ENCODE results near the gene BZW2.

BZW2 gene

GRCh38 chr7:16693601-16694318, 47.8 kb downstream of the BZW2 start:
- no peak overlapping the region for H3K9ac ChIP-seq (ENCODE audit: insufficient read length)
- TF ChIP-seq POLR2AphosphoS5 (IDR thresholded peaks at IDR 0.05; ENCODE audit: borderline replicate concordance, low read depth, low read length) (no peak), EZH2 (IDR thresholded peaks at IDR 0.05) (no peak), FOXP2 (optimal IDR thresholded peaks at IDR 0.05; ENCODE audit: control extremely low read depth, extremely low read length, insufficient read depth) (no peak)
- H3K36me3 ChIP-seq (ENCODE audit: insufficient read depth, low read length), result peaks cover 75% of the 10 kb centered on the region
- no peak overlapping the region for H3K27ac ChIP-seq
- no peak overlapping the region for H3K4me3 ChIP-seq
- DNase-seq (ENCODE audit: low read depth, low spot score), result no peak
- no peaks in the 10 kb centered on the region for H3K9me3 ChIP-seq (ENCODE audit: low read depth, low read length)

- Histone ChIP-seq H3K9ac (ENCODE audit: insufficient read length) (no peak overlapping the region), H3K9me3 (ENCODE audit: low read depth, low read length) (no peaks in the 10 kb centered on the region), H3K36me3 (ENCODE audit: insufficient read depth, low read length) (peaks cover 78% of the 10 kb centered on the region), H3K4me3 (no peak overlapping the region), H3K27ac (no peak overlapping the region)
- TF ChIP-seq FOXP2 (optimal IDR thresholded peaks at IDR 0.05; ENCODE audit: control extremely low read depth, extremely low read length, insufficient read depth) (no peak), EZH2 (IDR thresholded peaks at IDR 0.05) (no peak), POLR2AphosphoS5 (IDR thresholded peaks at IDR 0.05; ENCODE audit: borderline replicate concordance, low read depth, low read length) (no peak)
- no peak for DNase-seq (ENCODE audit: low read depth, low spot score)
Observed at GRCh38 chr7:16694806-16695205, 48.8 kb downstream of the BZW2 start.

GRCh38 chr7:16695621-16696237, 49.7 kb downstream of the BZW2 start:
- Histone ChIP-seq H3K27ac (no peak overlapping the region), H3K9me3 (ENCODE audit: low read depth, low read length) (no peaks in the 10 kb centered on the region), H3K36me3 (ENCODE audit: insufficient read depth, low read length) (peaks cover 78% of the 10 kb centered on the region), H3K4me3 (no peak overlapping the region), H3K9ac (ENCODE audit: insufficient read length) (no peak overlapping the region)
- DNase-seq (ENCODE audit: low read depth, low spot score), result no peak
- no peak for TF ChIP-seq POLR2AphosphoS5 (IDR thresholded peaks at IDR 0.05; ENCODE audit: borderline replicate concordance, low read depth, low read length)

GRCh38 chr7:16697507-16698199, 51.7 kb downstream of the BZW2 start:
- Histone ChIP-seq H3K27ac (no peak overlapping the region), H3K36me3 (ENCODE audit: insufficient read depth, low read length) (peaks cover 62% of the 10 kb centered on the region), H3K4me3 (no peak overlapping the region), H3K9me3 (ENCODE audit: low read depth, low read length) (no peaks in the 10 kb centered on the region), H3K9ac (ENCODE audit: insufficient read length) (no peak overlapping the region)
- no peak for DNase-seq (ENCODE audit: low read depth, low spot score)
- TF ChIP-seq EZH2 (IDR thresholded peaks at IDR 0.05), result no peak
- TF ChIP-seq FOXP2 (optimal IDR thresholded peaks at IDR 0.05; ENCODE audit: control extremely low read depth, extremely low read length, insufficient read depth), result no peak
- TF ChIP-seq POLR2AphosphoS5 (IDR thresholded peaks at IDR 0.05; ENCODE audit: borderline replicate concordance, low read depth, low read length), result no peak

- Histone ChIP-seq H3K9ac (ENCODE audit: insufficient read length) (no peak overlapping the region), H3K4me3 (no peak overlapping the region), H3K9me3 (ENCODE audit: low read depth, low read length) (no peaks in the 10 kb centered on the region), H3K36me3 (ENCODE audit: insufficient read depth, low read length) (peaks cover 58% of the 10 kb centered on the region), H3K27ac (no peak overlapping the region)
- no peak for DNase-seq (ENCODE audit: low read depth, low spot score)
- TF ChIP-seq FOXP2 (optimal IDR thresholded peaks at IDR 0.05; ENCODE audit: control extremely low read depth, extremely low read length, insufficient read depth), result no peak
- TF ChIP-seq POLR2AphosphoS5 (IDR thresholded peaks at IDR 0.05; ENCODE audit: borderline replicate concordance, low read depth, low read length), result no peak
- TF ChIP-seq EZH2 (IDR thresholded peaks at IDR 0.05), result no peak
Observed at GRCh38 chr7:16698200-16698905, 52.4 kb downstream of the BZW2 start.

GRCh38 chr7:16702441-16702840, 56.5 kb downstream of the BZW2 start:
- Histone ChIP-seq H3K4me3 (no peak overlapping the region), H3K9me3 (ENCODE audit: low read depth, low read length) (no peaks in the 10 kb centered on the region), H3K9ac (ENCODE audit: insufficient read length) (no peak overlapping the region), H3K36me3 (ENCODE audit: insufficient read depth, low read length) (peaks cover 67% of the 10 kb centered on the region), H3K27ac (peak overlapping the region; percentile 56; the same call in 1 of the 2 replicates)
- TF ChIP-seq POLR2AphosphoS5 (IDR thresholded peaks at IDR 0.05; ENCODE audit: borderline replicate concordance, low read depth, low read length) (no peak), EZH2 (IDR thresholded peaks at IDR 0.05) (no peak), FOXP2 (optimal IDR thresholded peaks at IDR 0.05; ENCODE audit: control extremely low read depth, extremely low read length, insufficient read depth) (no peak)
- no peak for DNase-seq (ENCODE audit: low read depth, low spot score)

GRCh38 chr7:16708511-16708910, 62.5 kb downstream of the BZW2 start:
- no peak for TF ChIP-seq POLR2AphosphoS5 (IDR thresholded peaks at IDR 0.05; ENCODE audit: borderline replicate concordance, low read depth, low read length)
- no peak for TF ChIP-seq FOXP2 (optimal IDR thresholded peaks at IDR 0.05; ENCODE audit: control extremely low read depth, extremely low read length, insufficient read depth)
- no peak for TF ChIP-seq EZH2 (IDR thresholded peaks at IDR 0.05)
- Histone ChIP-seq H3K4me3 (no peak overlapping the region), H3K27ac (peak overlapping the region; percentile 96), H3K9me3 (ENCODE audit: low read depth, low read length) (no peaks in the 10 kb centered on the region), H3K36me3 (ENCODE audit: insufficient read depth, low read length) (peaks cover 48% of the 10 kb centered on the region), H3K9ac (ENCODE audit: insufficient read length) (no peak overlapping the region)
- no peak for DNase-seq (ENCODE audit: low read depth, low spot score)

- DNase-seq (ENCODE audit: low read depth, low spot score), result no peak
- Histone ChIP-seq H3K9me3 (ENCODE audit: low read depth, low read length) (no peaks in the 10 kb centered on the region), H3K4me3 (no peak overlapping the region), H3K27ac (peak overlapping the region; percentile 96), H3K9ac (ENCODE audit: insufficient read length) (no peak overlapping the region), H3K36me3 (ENCODE audit: insufficient read depth, low read length) (peaks cover 44% of the 10 kb centered on the region)
- no peak for TF ChIP-seq POLR2AphosphoS5 (IDR thresholded peaks at IDR 0.05; ENCODE audit: borderline replicate concordance, low read depth, low read length)
- TF ChIP-seq FOXP2 (optimal IDR thresholded peaks at IDR 0.05; ENCODE audit: control extremely low read depth, extremely low read length, insufficient read depth), result no peak
- no peak for TF ChIP-seq EZH2 (IDR thresholded peaks at IDR 0.05)
Observed at GRCh38 chr7:16708980-16709379, 63.0 kb downstream of the BZW2 start.

Measured in SK-N-MC (cell line).